KOPT-K1 (cell line): Measurements from ENCODE around the gene GUCD1.
"Not testable (repeated sequence)": the region's sequence is repeated elsewhere in the genome, so short reads cannot be mapped to it uniquely, and the experiment has no call there.

ENCODE experiments used
- H3K27ac ChIP-seq: fragments of 200-600 bp; sonication (generic); 2 replicates; pipeline ENCODE4 v1.5.1; 2016; ENCODE audit warnings: antibody characterized with exemption, mild to moderate bottlenecking, low read depth, low read length; ENCODE audit not compliant: poor library complexity, severe bottlenecking
- H3K36me3 ChIP-seq: fragments of 200-600 bp; sonication (generic); 2 replicates; pipeline ENCODE4 v1.5.1; 2017; ENCODE audit warnings: antibody characterized with exemption, mild to moderate bottlenecking, low read length, moderate library complexity; ENCODE audit not compliant: insufficient read depth
- H3K9me3 ChIP-seq: fragments of 200-600 bp; sonication (generic); 2 replicates; pipeline ENCODE4 v1.5.1; 2017; ENCODE audit warnings: antibody characterized with exemption, low read length, mild to moderate bottlenecking; ENCODE audit not compliant: insufficient read depth, poor library complexity, severe bottlenecking

GUCD1 gene

DNA sequence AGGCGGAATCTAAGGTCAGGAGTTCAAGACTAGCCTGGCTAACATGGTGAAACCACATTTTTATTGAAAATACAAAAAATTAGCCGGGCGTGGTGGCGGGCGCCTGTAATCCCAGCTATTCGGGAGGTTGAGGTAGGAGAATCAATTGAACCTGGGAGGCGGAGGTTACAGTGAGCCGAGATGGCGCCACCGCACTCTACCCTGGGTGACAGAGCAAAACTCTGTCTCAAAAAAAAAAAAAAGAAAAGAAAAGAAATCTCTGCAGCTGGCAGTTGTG, 38.6 kb upstream of the GUCD1 start:
- not testable (repeated sequence) for H3K27ac ChIP-seq, H3K9me3 ChIP-seq, H3K36me3 ChIP-seq

DNA sequence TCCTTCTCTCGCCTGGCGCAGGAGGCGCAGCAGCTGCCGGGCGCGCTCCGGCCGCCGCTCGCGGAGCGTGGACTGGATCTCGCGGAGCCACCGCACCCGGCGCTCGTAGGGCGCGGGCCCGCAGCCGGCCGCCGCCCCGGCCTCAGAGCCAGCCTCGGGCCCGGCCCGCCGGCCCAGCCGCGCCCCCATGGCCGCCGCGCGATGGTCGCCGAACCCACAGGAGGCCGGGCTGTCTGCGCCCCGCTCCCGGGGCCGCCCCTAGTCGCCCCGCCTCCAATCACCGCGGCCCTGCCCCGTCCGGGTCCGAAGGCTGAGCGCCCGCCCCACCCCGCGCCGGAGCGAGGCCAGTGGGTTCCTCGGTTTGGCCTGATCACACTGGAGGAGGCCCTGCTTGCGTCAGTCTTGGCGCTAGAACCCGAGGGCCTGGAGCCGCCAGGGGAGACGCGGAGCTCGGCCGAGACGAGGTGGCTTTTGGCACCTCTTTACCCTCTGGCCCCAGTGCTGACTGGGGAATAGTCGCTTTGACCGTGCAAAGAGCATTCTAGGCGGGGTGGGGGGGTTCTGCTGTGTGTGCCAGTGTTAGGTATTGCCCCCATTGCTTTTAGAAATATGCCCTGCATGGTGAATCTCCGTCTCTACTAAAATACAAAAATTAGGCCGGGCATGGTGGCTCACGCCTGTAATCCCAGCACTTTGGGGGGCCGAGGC, 38.1 kb upstream of the GUCD1 start, which contains the start of gene LRRC75B:
Gene LRRC75B (minus strand): TSS at position 223 of the 708 bp plus-strand sequence. CDS start 34 bp downstream, at position 189.
- H3K9me3 ChIP-seq = no peaks in the 10 kb centered on the region
- H3K36me3 ChIP-seq = no peaks in the 10 kb centered on the region
- H3K27ac ChIP-seq = no peak within 1 kb of the TSS

DNA sequence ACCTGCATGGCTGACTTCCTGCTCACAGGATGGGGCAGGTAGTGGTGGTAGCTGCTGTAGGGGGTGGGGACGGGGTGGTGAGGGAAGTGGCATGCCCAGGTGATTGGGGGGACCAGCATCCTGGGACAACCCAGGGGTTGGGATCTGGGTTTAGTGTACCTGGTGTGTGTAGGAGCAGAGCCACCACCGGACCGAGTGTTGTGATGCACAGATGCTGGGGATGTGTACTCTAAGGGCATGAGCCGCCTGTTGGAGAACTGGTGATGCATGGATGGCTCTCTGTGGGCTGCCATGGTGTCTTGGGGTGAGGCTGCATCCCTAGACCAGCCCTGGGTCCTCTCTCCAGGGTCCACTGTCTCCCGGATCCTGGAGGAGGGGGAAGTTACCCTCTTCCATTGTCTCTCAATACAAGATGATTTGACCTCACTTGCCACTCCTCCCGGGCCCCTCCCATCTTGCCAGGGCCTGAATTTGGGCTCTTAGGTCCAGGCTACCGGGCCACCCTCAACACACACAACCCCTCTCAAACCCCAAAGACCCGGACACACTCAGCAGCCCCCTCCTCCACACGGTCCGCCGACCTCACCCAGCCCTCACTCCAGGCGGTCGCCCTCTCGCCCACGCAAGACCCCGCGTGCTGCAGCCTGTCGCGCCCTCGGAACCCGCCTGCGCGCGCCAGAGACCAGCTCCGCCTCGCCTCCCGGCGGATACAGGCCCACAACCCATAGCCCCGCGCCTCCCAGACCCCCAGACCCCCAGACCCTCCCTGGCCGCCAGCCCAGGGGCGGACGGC, 37.3 kb upstream of the GUCD1 start:
- Histone ChIP-seq H3K9me3 (no peaks in the 10 kb centered on the region), H3K27ac (no peak overlapping the region), H3K36me3 (no peaks in the 10 kb centered on the region)

DNA sequence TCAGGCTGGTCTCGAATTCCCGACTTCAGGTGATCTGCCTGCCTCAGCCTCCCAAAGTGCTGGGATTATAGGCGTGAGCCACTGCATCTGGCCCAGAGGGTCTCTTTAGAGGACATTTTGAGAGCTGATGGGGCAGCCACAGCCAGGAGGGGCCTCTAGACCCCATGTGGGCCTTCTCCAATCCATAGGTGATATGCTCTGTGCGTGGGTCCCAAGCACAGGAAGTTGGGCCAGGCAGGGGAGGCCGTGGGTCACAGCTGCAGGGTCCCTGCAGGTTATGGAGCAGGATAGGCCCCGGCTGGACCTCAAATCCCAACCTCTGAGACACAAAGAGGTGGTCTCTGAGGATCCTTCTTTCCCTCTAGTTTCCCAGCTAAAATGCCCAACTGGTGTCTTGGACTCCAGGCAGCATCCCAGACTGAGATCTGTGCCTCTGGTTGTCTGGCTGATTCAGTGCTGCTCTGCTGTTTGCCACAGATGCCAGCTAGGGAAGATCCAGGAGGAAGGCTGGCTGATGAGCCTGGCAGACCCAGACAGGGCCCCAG, 36.4 kb upstream of the GUCD1 start:
- no peaks in the 10 kb centered on the region for H3K36me3 ChIP-seq
- H3K9me3 ChIP-seq = no peaks in the 10 kb centered on the region
- no peak overlapping the region for H3K27ac ChIP-seq

DNA sequence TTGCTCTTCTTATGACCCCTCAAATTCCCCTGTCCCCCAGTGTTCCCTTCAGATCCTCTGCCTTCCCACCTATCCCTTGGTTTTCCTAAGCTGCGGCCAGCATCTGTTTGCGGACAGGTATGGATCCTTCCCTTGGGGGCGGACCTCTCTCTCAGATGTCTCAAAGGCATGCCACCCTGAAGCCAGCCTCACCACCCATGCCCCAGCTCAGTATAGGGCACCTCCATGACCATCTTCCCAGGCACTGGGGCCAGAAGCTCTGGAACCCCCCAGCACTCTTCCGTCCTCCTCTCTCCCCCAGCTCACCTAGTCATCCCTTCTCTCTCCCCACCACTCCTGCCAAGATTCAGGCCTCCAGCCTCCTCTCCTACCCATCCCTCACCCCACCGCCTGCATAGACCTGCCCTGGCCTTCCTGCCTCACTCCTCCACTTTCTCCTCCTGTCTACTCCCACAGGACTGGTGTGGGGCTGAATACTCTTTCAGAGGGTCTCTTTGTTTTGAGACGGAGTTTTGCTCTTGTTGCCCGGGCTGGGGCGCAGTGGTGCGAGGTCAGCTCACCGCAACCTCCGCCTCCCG, 35.7 kb upstream of the GUCD1 start:
- no peak overlapping the region for H3K27ac ChIP-seq
- H3K9me3 ChIP-seq = no peaks in the 10 kb centered on the region
- no peaks in the 10 kb centered on the region for H3K36me3 ChIP-seq

DNA sequence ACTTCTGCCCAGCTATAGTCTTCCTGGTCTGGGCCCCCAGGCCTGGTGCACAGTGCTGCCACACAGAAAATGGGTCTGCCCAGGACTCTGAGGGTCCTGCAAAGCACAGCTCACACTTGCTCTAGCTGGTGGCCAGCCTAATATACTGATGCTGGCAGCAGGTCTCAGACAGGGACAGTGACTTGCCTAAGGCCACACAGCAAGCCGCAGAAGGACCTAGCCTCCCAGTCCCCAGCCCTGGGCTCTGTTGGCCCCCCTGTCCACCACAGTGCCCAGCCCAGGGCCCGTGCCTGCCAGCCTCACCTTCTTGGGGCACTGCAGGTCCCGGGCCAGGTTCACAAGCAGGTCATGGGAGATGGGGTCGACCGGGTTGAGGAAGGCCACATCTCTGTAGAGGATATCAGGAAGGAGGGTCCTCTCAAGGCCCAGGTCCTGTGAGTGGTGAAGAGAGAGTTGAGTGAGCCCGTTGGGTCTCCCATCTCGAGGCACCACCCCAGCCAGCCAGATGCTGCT, 34.6 kb upstream of the GUCD1 start:
- Histone ChIP-seq H3K9me3 (no peaks in the 10 kb centered on the region), H3K36me3 (no peaks in the 10 kb centered on the region), H3K27ac (no peak overlapping the region)

DNA sequence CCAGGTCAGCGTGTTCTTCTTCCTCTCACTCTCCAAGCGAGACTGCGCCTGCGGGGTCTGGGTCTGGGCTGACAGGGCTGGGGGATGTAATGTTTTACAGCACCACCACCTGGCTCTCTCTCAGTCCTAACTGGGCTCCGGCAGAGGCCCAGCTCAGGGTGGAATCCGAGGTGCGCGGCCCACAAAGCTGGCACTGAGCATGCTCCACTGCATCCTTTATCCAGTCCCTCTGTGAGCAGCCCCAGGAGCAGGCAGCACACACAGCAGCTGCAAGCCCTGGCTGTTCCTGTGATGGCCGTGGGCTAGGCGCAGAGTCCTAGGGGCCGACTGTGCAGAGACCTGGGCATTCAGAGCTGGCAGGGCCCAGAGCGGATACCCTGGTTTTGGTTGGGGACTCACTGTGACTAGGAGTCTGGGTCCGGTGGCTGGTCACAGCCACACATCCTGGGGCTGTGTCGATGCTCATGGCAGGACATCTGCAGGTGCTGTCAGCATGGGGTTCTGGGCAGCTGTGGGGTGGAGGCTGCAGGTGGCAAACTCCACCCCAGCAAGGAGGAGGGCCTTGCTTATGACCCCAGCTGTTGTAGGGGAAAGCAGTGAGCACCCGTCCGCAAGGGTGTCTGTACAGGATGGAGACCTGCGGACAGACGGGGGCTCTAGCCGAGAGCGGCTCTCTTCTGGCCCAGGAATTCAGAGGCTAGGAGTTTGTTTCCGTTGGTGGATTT, 34.0 kb upstream of the GUCD1 start:
- H3K9me3 ChIP-seq = no peaks in the 10 kb centered on the region
- no peaks in the 10 kb centered on the region for H3K36me3 ChIP-seq
- H3K27ac ChIP-seq = no peak overlapping the region

DNA sequence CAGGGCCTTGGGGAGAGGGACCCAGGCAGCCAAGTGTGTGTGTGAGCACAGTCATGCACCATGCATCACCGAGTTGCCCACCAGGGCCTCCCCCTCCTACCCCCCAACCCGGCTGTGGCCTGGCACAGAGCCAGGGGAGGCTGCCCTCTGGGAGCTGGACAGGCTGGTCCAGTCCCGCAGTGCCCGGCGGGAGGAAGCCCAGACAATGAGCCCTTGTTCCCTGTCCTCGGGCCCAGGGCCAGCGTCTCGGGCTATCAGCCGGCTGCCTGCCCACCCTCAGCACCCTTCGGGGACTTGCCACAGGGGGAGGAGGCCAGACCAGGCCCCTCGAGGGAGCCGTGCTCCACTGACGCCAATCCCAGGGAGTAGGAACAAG, 33.4 kb upstream of the GUCD1 start:
- H3K36me3 ChIP-seq = no peaks in the 10 kb centered on the region
- H3K27ac ChIP-seq = no peak overlapping the region
- H3K9me3 ChIP-seq = no peaks in the 10 kb centered on the region

DNA sequence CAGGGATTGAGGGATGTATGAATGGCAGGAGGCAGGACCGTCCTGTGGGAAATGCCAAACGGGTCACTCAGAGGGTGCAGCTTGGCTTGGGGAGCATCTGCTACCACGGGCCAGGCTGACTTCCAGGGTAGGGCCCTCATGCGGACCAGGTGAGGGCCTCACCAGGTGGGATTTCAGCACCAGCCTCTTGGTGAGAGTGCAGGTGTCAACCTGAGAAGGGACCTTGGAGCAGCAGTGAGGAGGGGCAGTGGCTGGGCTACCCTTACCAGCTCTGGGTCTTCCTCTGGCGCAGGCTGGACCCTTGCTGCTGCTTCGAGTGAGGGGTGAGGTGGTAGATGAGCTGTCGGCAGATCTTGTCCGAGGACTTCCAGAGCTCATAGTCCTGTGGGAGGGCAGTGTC, 33.0 kb upstream of the GUCD1 start:
- Histone ChIP-seq H3K27ac (no peak overlapping the region), H3K9me3 (no peaks in the 10 kb centered on the region), H3K36me3 (no peaks in the 10 kb centered on the region)

DNA sequence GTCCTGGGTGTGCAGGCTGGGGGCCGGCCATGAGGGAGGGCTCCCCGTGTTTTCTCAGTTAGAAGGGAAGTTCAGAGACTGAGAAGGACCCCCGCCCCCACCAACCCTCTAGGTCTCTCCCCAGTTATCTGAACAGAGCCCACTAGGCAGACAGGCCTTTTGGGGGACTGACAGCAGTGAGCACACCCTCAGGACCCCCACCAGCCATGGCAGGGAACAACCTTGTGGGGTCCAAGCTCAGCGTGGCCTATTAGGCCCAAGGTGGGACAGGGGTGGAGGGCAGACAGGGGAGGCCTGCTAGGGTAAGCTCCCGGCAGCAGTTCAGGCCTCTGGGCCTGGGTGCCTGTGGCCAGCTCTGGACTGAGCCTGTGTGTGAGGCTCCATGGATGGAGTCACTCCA, 32.3 kb upstream of the GUCD1 start:
- Histone ChIP-seq H3K9me3 (no peaks in the 10 kb centered on the region), H3K27ac (no peak overlapping the region), H3K36me3 (no peaks in the 10 kb centered on the region)

DNA sequence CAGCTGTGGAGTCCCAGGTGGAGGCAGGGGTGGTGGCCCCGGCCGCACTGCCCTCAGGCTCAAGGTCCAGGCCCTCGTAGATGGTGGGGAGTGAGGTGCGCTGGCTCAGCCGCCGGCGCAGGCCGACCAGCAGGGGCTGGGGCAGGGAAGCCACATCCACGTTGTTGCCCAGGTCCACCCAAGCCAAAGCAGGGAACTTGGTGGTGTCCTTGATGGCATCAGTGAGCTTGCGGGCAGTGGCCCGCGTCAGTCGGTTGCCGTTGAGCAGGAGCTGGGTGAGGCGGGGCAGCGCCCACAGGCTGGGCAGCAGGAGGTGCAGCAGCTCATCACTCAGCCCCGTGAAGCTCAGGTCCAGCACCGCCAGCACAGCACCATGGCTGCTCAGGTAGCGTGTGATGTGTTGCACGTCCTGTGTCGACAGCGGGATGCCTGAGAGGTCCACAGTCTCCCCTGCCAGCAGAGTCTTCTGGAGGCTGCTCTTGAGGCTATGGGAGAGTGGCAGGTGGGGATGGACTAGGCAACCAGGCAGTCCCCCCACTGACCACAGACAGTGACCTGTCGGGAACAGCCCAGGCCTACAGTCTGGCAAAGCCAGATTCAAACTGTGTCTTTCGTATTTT, 31.1 kb upstream of the GUCD1 start:
- Histone ChIP-seq H3K27ac (no peak overlapping the region), H3K9me3 (no peaks in the 10 kb centered on the region), H3K36me3 (no peaks in the 10 kb centered on the region)

DNA sequence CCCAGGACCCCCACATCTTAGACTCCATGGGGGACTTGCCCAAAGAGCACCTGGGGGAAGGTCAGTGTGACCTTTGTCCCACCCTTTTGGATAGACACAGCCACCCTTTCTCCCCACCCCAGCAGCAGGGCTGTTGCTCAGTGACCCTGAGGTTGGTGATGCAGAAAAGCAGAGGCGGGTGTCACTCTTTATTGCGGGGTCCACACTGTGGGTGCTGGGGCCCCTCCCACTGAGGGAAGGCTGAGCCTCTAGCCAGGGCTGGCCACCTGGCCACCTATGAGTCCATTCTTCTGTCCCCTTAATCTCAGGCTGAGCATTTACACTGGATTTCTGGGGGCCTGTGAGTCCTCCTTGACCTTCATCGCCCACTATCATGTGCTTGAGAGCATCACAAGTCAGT, 30.5 kb upstream of the GUCD1 start:
- Histone ChIP-seq H3K27ac (no peak overlapping the region), H3K36me3 (no peaks in the 10 kb centered on the region), H3K9me3 (no peaks in the 10 kb centered on the region)

DNA sequence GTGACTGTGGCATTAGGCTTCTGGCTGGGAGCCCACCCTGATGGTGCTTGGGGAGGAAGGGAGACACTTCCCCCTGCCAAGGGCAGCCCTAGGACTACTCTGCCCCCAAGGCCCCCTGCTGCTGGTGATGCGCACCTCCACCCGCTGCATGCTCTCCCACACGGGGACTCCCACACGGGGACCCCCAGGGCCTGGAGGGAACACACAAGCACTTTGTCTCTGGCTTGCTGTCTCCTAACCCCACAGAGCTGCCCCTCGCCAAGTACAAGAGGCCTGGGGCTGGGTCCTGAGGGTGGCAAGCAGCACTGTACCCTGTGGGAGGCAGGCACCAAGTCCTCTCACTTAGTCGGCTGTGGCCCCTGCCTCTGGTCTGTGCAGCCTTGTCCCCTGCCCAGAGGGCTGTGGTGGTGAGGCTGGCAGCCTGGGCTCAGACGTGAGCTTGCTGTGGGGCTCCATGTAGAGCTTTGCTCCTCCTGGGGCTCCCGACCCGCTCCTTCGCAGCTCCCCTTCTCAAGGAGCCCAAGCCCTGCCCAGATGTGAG, 30.0 kb upstream of the GUCD1 start:
- H3K36me3 ChIP-seq = no peaks in the 10 kb centered on the region
- no peak overlapping the region for H3K27ac ChIP-seq
- H3K9me3 ChIP-seq = no peaks in the 10 kb centered on the region

DNA sequence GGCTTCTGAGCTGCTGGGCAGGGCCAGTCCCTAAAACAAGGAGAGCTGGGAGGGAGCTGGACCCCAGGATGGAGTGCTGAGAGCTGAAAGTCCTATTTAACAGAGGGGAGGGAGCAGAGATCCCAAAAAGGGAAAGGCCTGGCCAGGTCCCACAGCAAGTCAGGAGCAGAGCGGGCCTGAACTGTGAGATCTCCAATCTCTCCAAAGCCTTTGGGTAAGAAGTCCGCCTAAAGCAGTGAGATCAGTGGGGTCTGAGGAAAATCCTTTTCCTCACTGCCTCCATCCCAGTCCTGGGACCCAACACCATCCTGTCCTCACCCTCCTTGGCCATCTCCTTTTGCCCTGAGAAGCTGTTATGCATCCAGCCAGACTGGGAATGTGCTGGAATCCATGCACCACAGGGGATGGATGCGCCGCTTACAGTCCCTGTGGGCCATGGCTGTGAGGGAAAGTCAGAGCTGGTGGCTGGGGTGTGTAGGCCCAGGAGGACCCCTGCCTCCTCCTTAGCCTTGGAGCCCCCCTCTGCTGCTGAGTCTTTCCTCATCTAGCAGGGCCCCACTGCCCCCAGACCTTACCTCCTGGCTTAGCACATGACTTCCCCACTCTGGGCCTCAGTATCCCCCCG, 29.3 kb upstream of the GUCD1 start:
- H3K36me3 ChIP-seq = no peaks in the 10 kb centered on the region
- H3K9me3 ChIP-seq = no peaks in the 10 kb centered on the region
- H3K27ac ChIP-seq = peak overlapping the region; percentile 31
